HG02938 (cell line): ENCODE results near the gene SLC41A1.
"Not testable (repeated sequence)": the region's sequence is repeated elsewhere in the genome, so short reads cannot be mapped to it uniquely, and the experiment has no call there.

Experiments used
- ATAC-seq: cut with Tn5 transposase; IDR thresholded peaks from one replicate; pipeline ENCODE4 v1.9.1; 2021; ENCODE audit warnings: mild to moderate bottlenecking, moderate library complexity; ENCODE audit not compliant: unreplicated experiment

The SLC41A1 gene

DNA sequence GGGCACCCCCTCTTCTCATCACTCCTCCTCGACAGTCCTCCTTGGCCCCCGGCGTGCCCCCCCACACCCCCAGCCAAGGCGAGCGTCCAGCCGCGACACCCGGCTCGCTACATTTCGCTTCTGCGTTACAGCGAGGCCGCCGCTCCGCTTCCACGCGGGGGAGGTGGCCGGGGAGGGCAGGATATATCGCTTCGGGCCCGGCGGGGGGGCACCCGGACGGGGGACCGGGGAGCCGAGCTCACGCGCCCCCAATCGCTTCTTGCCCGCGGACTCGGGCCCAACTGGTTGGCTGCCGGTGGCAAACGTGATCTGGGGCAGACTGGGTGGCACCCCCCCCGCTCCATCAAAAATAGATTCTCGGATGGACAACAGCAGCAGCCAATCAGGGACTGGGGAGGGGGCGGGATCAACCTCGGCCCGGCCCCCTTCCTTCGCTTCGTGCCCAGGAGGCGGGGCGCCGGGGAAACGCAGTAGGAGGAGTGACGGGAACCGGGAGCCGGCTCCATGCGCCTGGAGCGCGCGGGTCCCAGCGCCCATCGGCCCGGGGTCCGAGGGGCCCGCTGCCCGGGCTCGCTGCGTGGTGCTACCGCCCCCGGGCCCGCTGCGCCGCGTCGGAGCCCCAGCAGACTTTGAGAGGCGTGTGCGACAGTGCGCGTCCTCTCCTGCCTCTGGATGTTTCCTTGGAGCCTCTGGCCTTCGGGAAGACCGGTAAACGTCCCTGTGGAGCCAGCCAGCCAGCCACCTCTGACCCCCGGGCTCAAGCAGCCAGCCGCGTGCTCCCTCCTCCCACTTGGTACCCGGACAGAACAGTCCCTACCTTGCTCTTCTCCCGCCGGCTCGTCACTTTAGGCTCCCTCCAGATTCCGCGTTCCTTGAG, at the start of gene SLC41A1:
SLC41A1 (minus strand) TSS at position 321 of the 877 bp plus-strand sequence. CDS start 2,757 bp downstream, outside the sequence.
- peak; percentile 90 for ATAC-seq

DNA sequence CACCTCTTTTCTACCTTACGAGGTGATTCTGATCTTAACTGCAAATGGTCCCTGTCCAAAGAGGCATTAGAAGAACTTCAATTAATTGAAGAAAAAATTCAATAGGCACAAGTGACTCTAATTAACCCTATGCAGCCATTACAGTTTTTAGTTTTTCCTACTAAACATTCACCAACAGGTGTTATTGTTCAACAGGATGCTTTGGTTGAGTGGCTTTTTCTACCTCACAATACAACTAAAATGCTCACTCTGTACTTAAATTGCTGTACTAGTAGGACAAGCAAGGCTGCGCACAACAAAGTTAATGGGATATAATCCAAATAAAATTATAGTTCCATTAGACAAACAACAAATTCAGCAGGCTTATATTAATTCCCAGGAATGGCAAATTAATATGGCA, 48.5 kb upstream of the SLC41A1 start:
- ATAC-seq = no peak

DNA sequence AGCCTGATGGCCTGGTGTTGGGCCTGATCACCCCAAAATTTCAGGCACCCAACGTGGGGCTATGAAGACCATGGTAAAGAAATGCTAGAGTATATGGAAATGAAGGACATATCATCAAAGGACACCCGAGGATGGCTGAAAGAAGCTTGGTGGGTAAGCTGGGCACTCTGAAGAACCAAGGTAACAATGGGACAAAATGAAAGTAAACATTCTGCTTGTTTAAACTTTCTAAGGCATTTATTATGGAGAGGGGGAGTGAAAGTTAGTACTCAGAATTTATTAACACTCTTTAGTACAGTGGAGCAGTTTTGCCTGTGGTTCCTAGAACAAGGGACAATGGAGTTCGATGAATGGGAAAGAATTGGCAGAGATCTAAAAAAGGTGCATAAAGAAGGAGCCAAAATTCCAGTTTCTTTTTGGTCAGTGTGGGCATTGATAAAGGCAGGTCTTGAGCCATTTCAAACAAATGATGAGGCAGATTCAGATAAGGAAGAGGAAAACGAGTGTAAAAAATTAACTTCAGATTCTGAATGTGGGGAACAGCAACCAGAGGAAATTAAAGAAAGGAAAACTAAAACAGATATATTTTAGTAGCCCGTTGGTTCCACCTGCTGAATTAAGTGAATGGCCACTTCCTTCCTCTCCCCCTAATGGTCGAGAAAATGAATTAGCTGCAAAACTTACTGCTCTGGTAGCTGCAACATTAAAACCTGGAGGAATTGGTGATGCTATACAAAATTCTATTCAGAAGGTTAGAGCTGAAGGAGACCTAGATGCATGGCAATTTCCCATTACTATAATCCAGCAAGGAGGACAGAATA, 45.4 kb upstream of the SLC41A1 start:
- ATAC-seq = no peak

GRCh38 chr1:205857501-205857900, 44.5 kb upstream of the SLC41A1 start:
- not testable (repeated sequence) for ATAC-seq

DNA sequence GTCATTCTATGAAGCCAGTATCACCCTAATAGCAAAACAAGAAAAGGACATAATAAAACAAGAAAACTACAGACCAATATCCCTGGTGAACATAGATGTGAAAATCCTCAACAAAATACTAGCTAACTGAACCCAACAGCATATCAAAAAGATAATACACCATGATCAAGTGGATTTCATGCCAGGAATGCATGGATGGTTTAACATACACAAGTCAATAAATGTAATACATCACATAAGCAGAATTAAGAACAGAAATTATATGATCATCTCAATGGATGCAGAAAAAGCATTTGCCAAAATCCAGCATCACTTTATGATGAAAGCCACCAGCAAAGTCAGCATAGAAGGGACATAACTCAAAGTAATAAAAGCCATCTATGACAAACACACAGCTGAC, 43.4 kb upstream of the SLC41A1 start:
- no peak for ATAC-seq

- no peak for ATAC-seq
Measured at GRCh38 chr1:205852969-205853368, 40.0 kb upstream of the SLC41A1 start.

DNA sequence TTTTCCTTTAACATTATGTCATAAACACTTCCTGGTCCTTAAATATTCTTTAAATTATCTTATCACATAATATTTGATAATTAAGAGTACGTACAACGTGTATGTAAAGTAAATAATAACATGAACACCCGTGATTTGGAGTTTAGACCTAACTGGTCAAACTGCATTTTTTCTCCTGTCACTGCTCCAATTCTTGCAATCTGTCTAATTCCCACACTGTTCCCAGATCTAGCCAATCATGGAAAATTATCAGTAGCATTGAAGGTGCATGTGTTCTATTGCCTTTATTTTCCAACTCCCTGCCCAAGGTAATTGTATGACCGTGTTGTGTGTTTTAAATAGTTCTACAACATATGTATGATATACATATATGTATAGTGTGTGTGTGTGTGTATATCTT, 39.0 kb upstream of the SLC41A1 start:
- no peak for ATAC-seq

- ATAC-seq = peak; percentile 98
Measured at GRCh38 chr1:205849619-205850355, 36.8 kb upstream of the SLC41A1 start, which contains the start of gene PM20D1. PM20D1 (minus strand) TSS chr1:205850132; CDS start chr1:205850072, 60 bp downstream.

DNA sequence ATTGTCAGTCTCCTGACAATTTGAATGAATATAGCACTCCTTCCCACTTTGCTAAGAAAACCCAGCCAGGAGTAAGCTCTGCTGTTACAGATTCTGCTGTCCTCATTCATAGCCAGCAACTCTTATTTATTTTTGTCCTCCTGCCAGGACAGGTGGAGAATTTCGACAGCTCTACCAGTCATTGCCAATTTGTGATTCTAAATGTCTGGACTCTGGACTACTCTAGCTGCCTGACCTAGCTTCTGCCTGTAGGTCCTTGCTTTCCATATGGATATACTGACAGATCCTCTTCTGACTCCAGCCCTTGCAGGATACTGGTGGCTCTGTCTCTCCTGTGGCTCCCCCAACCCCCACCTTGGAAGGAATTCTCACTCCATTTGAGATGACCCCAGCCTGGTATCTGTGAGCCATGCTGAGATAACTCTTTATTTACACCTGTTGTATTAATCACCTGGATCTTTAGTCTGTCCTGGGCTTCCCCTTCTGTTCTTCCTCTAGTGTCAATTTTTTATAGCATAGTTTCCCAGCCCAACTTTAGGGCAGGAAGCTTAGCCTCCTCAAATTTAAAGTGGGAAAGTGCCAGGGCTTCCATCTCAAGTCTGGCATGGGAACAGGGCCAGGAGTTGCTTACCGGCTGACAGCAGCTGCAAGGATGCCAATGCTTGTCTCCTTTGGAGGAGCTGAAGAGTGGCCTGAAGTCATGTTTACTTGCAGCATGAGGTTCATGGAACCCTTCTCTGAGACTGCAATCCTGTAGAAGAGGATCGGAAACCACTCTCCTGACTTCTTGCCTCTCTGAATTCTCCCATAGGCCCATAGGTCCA, 30.2 kb upstream of the SLC41A1 start:
- no peak for ATAC-seq

- ATAC-seq = no peak
Measured at GRCh38 chr1:205842229-205842628, 29.2 kb upstream of the SLC41A1 start.

DNA sequence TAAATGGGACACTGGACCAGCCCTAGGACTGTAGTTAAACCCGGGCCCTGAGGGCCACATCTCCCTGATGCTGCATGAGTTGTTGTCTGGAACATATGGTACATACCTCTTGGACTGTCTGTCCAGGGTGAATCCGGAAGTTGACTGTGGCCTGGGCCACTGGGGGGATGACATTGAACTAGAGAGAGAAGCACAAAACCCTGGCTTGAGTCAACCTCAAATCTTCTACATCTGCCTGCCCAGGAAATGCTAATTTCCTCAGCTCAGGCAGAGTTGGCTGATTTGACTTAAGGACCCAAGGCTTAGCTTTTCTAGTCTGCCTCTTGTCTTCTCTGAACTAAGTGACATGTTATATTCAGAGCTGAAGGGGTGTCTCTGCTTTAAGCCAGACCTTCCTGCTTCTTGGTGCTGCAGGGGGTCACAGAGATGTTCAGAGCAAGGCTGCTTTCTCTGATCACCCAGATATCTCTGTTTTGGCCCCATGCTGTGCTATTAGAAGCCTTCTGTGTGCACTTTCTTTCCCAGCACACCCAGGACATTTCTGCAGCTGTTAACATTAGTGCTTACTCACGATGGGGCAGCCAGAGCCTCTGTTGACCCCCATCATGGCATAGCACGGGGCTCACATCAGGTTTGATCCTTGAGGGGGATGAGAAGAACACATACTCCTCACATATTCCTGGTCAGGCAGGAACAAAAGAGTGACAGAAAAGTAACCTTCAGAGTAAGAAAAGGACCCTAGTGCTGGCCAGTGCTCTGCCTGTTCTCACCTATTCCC, 27.3 kb upstream of the SLC41A1 start:
- ATAC-seq = no peak

DNA sequence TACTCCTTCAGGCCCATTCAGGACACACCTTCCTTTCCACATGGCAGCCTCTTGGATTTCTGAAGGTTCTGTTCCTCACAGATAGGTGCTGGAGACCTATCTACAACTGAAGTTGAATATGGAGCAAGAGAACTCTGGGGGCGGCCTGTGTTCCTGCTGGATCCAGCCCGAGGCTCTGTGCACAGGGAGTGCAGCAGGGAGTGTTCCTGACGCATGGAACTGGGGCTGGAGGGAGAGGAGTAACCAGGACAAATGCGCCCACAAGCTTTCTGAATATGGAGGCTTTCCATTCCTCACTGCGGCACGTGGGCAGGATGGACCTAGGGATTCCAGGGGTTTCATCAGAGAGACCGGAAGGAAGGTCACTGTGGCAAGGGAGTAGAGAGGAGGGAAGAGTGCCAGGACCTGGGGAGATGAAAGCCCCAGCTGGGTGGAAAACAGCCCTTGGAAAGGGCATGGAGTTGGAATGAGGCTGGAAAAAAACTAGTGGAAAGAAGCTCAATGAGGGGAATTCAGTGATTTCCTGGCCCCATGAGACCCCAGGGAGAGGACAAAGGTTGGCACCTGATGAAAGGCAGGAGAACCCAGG, 24.5 kb upstream of the SLC41A1 start:
- no peak for ATAC-seq

GRCh38 chr1:205834751-205835150, 21.8 kb upstream of the SLC41A1 start:
- no peak for ATAC-seq

GRCh38 chr1:205832326-205832751, 19.3 kb upstream of the SLC41A1 start:
- ATAC-seq = no peak

- no peak for ATAC-seq
Measured at GRCh38 chr1:205827623-205828022, 14.6 kb upstream of the SLC41A1 start.

DNA sequence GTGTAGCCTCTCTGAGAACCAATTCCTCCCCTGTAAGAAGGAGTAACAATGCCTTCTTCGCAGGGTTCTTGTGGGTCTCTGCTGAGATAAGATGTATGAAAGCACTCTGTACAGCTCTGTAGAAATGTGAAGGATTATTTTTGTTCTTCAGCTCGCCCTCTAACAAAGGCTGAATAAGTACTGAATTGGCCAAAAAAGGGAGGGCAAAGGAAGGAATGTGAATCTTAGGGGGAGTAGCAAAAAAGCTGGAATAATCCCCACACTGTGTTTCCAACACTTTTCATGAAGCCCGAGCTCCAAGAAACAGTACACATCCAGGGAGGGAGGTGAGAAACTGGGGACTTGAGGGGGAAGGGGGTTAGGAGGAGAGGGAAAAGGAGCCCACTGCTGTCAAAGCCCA, 14.0 kb upstream of the SLC41A1 start:
- ATAC-seq = no peak

DNA sequence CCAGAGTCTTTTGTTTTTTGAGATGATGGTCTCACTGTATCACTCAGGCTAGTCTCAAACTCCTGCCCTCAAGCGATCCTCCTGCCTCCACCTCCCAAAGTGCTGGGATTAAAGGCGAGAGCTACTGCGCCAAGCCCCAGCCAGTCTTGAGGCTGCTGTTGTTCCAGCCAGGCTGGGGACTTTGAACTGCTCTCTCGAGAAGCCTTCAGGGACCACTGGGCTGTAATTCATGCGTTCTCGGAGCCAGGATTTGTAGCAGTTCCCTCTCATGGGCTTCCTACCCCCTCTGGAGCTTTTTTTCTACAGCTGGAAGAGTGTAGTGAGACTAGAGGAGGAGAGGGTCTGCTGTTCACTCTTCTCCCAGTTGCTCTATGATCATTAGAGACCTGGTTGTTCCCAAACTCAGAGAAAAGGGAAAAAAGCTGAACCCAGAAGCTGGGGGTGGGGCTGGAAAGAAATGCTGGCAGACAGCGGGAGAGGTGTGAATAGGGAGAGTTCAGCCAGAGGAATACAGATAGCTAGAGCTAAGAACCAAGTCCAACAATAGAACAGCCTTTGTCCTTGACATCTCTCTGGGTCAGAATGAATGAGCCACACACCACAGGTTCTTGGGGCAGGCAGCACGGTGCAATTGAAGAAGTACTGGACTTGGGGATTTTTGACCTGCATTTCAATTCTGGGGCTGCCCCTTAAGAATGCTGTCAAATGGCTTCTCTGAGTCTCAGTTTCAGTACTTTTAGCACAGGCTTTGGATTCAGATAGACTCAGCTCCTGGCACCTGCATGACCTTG, 13.2 kb upstream of the SLC41A1 start:
- no peak for ATAC-seq

- no peak for ATAC-seq
Measured at GRCh38 chr1:205824180-205824579, 11.2 kb upstream of the SLC41A1 start.
